Trophoblast cell (in vitro differentiated cells and primary cell): Measurements from ENCODE around the gene GUCA1A.
A peak's percentile ranks its signal among the peaks of the same experiment; 100 is the strongest.

ENCODE experiments used
- DNase-seq, 2 donors: peaks; one replicate each; pipeline ENCODE4 v3.0.0-alpha.2; 2016
- H2AFZ ChIP-seq: 2 replicates; pipeline ENCODE4 v1.6.1; 2013; ENCODE audit warnings: low read length, moderate library complexity, mild to moderate bottlenecking; ENCODE audit not compliant: insufficient read depth, poor library complexity
- H2AK5ac ChIP-seq: 2 replicates; pipeline ENCODE4 v1.6.1; 2013; ENCODE audit warnings: mild to moderate bottlenecking, low read length
- H2BK120ac ChIP-seq: 2 replicates; pipeline ENCODE4 v1.6.1; 2013; ENCODE audit warnings: low read length, mild to moderate bottlenecking, moderate library complexity; ENCODE audit not compliant: insufficient read depth, poor library complexity
- H2BK12ac ChIP-seq: 2 replicates; pipeline ENCODE4 v1.6.1; 2013; ENCODE audit warnings: mild to moderate bottlenecking, low read length, moderate library complexity
- H2BK5ac ChIP-seq: 2 replicates; pipeline ENCODE4 v1.6.1; 2013; ENCODE audit warnings: low read length, low read depth, moderate library complexity, mild to moderate bottlenecking; ENCODE audit not compliant: poor library complexity
- H3K14ac ChIP-seq: 2 replicates; pipeline ENCODE4 v1.6.1; 2013; ENCODE audit warnings: mild to moderate bottlenecking, low read length
- H3K18ac ChIP-seq: 2 replicates; pipeline ENCODE4 v1.6.1; 2013; ENCODE audit warnings: mild to moderate bottlenecking, low read length
- H3K23ac ChIP-seq: 2 replicates; pipeline ENCODE4 v1.6.1; 2013; ENCODE audit warnings: low read length
- H3K27ac ChIP-seq: 2 replicates; pipeline ENCODE4 v1.5.1; 2013; ENCODE audit warnings: low read depth, mild to moderate bottlenecking, inconsistent platforms, low read length, moderate library complexity
- H3K27me3 ChIP-seq: 2 replicates; pipeline ENCODE4 v1.6.1; 2013; ENCODE audit warnings: inconsistent platforms, mild to moderate bottlenecking, low read length, moderate library complexity; ENCODE audit not compliant: insufficient read depth
- H3K36me3 ChIP-seq, 2 experiments: 1 replicate in 1 of 2; 2 replicates in 1 of 2; pipeline ENCODE4 v1.6.1; 2013; ENCODE audit warnings: low read length in 2 of 2, mild to moderate bottlenecking in 2 of 2, moderate library complexity in 1 of 2; ENCODE audit not compliant: insufficient read depth in 2 of 2, control insufficient read depth in 1 of 2
- H3K4ac ChIP-seq: 2 replicates; pipeline ENCODE4 v1.6.1; 2013; ENCODE audit warnings: low read depth, mild to moderate bottlenecking, low read length, moderate library complexity
- H3K4me1 ChIP-seq, 2 experiments: 1 replicate in 1 of 2; 2 replicates in 1 of 2; pipeline ENCODE4 v1.6.1; 2013; ENCODE audit warnings: low read length in 2 of 2, mild to moderate bottlenecking in 2 of 2, moderate library complexity in 1 of 2; ENCODE audit not compliant: insufficient read depth in 2 of 2, control insufficient read depth in 1 of 2
- H3K4me2 ChIP-seq: 2 replicates; pipeline ENCODE4 v1.6.1; 2013; ENCODE audit warnings: inconsistent platforms, mild to moderate bottlenecking, low read length, moderate library complexity
- H3K4me3 ChIP-seq: 2 replicates; pipeline ENCODE4 v1.5.1; 2013; ENCODE audit warnings: mild to moderate bottlenecking, low read depth, low read length, inconsistent platforms
- H3K79me1 ChIP-seq: one replicate; pipeline ENCODE4 v1.6.1; 2013; ENCODE audit warnings: low read length
- H3K79me2 ChIP-seq: 2 replicates; pipeline ENCODE4 v1.6.1; 2013; ENCODE audit warnings: low read length, mild to moderate bottlenecking; ENCODE audit not compliant: control insufficient read depth, insufficient read depth, poor library complexity
- H3K9ac ChIP-seq: 2 replicates; pipeline ENCODE4 v1.6.1; 2013; ENCODE audit warnings: mild to moderate bottlenecking, low read length
- H3K9me3 ChIP-seq: 2 replicates; pipeline ENCODE4 v1.6.1; 2013; ENCODE audit warnings: low read depth, mild to moderate bottlenecking, control low read depth, inconsistent platforms, low read length; ENCODE audit not compliant: insufficient read depth
- H4K12ac ChIP-seq: 2 replicates; pipeline ENCODE4 v1.6.1; 2013; ENCODE audit warnings: low read depth, mild to moderate bottlenecking, low read length, moderate library complexity
- H4K8ac ChIP-seq: 2 replicates; pipeline ENCODE4 v1.6.1; 2013; ENCODE audit warnings: low read depth, mild to moderate bottlenecking, low read length, moderate library complexity
- H4K91ac ChIP-seq: one replicate; pipeline ENCODE4 v1.6.1; 2013; ENCODE audit warnings: low read depth, mild to moderate bottlenecking, low read length, moderate library complexity
- WGBS: extraction: QIAGEN DNeasy Blood & Tissue Kit; methylation state at CpG from one replicate; pipeline ENCODE4 v1.1.7; 2013; ENCODE audit warnings: missing lambda C conversion rate; ENCODE audit not compliant: insufficient read length, insufficient coverage; ENCODE audit errors: extremely low coverage; 5-methylcytosine and 5-hydroxymethylcytosine counted together

GUCA1A gene

DNA sequence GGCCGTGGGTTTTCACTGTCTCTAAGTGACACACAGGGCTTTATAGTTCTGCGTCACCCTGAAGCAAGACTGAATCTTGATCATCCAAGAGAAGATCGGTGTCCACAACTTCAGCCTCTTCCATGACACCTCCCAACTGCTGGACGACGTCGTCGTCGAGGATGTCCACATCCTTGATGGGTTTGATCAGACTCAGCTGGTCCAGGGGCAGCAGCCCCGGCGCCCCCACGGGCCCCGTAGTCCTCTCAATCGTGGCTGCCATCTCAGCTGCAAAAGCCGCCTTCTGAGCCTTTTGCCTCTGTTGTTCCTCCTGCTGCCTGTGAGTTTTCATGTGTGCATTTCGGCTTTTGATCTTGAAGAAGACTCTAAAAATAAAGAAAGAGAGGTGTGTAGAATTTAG lies 55.1 kb downstream of the GUCA1A start:
- no peak overlapping the region for H2BK12ac ChIP-seq
- no peaks in the 10 kb centered on the region for H3K79me2 ChIP-seq
- no peak overlapping the region for H2BK120ac ChIP-seq
- DNase-seq = no peak
- no peak overlapping the region for H4K8ac ChIP-seq
- H3K4ac ChIP-seq = no peak overlapping the region
- no peak overlapping the region for H2BK5ac ChIP-seq
- H3K36me3 ChIP-seq = no peaks in the 10 kb centered on the region
- H3K9me3 ChIP-seq = no peaks in the 10 kb centered on the region
- H4K91ac ChIP-seq = no peak overlapping the region
- H3K9ac ChIP-seq = no peak overlapping the region
- no peak overlapping the region for H2AFZ ChIP-seq
- no peak overlapping the region for H3K14ac ChIP-seq
- H3K4me1 ChIP-seq = peaks cover 11 to 13% of the 10 kb centered on the region in 2 experiments
- no peaks in the 10 kb centered on the region for H3K27me3 ChIP-seq
- peak overlapping the region; percentile 44 for H2AK5ac ChIP-seq
- no peak overlapping the region for H3K27ac ChIP-seq
- H3K4me3 ChIP-seq = no peak overlapping the region
- no peak overlapping the region for H3K4me2 ChIP-seq
- no peak overlapping the region for H3K23ac ChIP-seq
- WGBS = no CpG with 5 or more reads among the region's 15 CpGs
- no peak overlapping the region for H4K12ac ChIP-seq
- peaks cover 2% of the 10 kb centered on the region for H3K79me1 ChIP-seq
- no peak overlapping the region for H3K18ac ChIP-seq
